Stimulated activated CD4-positive, alpha-beta T cell treated with anti-CD3 and anti-CD28 coated beads, Interleukin-4, amount 100 ng/mL, for 1 hour (primary cell): ENCODE results near the gene BLCAP.
"Not testable (repeated sequence)": the region's sequence is repeated elsewhere in the genome, so short reads cannot be mapped to it uniquely, and the experiment has no call there.

Experiments
- DNase-seq: peaks from one replicate; pipeline ENCODE4 v3.0.0-alpha.2; 2020

The BLCAP gene

DNA sequence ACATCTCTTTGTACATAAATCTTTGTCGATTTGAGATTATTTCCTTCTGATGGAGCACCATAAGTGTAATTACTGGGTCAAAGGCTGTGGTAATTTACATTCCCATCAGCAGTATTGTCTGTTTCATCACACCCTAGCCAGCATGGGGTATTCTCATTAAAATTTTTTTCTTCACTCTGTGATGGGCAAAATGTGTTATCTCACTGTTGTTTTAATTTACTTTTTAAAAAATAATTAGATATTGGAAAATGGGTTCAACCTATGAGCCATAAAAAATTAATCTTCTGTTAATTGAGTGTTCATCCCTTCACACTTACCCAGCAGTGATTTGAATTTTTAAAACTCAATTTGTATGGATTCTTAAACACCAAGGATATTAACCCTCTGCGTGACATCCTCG, 50.6 kb downstream of the BLCAP start:
- no peak for DNase-seq

- no peak for DNase-seq
Observed at GRCh38 chr20:37475252-37475651, 52.4 kb downstream of the BLCAP start.

GRCh38 chr20:37474386-37474785, 53.3 kb downstream of the BLCAP start:
- no peak for DNase-seq

- DNase-seq, result no peak
Observed at GRCh38 chr20:37473249-37474000, 54.3 kb downstream of the BLCAP start.

- not testable (repeated sequence) for DNase-seq
Observed at GRCh38 chr20:37472435-37472834, 55.2 kb downstream of the BLCAP start.

- DNase-seq, result no peak
Observed at GRCh38 chr20:37471741-37472235, 55.9 kb downstream of the BLCAP start.

DNA sequence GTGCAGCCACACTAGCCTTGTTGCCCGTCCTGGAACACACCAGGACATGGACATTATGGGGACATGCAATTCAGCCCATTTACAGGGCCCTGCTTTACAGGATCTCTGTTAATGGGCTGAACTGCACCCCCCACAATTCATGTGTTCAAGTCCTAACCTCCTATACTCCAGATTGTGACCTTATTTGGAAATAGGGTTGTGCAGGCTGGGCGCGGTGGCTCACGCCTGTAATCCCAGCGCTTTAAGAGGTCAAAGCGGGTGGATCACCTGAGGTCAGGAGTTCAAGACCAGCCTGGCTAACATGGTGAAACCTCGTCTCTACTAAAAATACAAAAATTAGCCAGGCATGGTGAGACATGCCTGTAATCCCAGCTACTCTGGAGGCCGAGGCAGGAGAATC, 57.5 kb downstream of the BLCAP start:
- DNase-seq, result not testable (repeated sequence)

DNA sequence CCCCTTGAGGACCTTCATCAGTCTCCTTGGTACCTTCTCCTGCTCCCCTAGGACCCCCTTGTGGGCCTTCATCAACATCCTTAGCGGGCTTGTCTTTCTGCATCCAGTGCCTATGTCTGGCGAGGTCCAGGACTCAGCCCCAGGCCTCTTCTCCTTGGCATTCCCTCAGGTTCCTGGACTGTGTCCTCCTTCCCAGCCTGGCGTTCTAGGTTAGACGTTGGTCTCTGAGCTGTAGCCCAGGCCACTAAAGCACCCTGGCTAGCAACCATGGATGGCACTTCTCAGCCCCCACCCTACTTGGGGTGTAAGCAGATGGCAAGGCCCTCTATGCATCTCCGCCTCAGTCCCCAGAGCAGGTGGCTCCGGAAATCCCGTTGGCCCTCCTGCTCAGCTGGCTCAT, 58.1 kb downstream of the BLCAP start:
- DNase-seq, result no peak

DNA sequence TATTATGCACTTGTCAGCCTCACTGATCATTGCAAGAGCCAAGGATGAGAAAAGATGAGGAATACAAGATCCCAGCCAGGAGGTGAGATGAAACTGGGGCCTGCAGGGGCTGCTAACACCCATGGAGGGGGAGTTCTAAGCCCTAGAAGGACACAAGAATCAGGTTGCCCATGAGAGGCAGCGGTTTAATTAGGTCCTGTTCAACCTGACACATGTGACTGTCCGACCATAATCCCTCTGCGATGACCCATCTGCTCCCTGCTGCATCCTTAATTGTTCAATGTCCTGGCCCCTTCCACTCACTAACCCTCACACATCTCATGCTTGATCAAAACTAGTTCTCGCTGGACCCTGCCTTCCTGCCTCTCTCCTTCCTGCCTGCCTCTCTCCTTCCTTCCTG, 58.8 kb downstream of the BLCAP start:
- DNase-seq, result no peak
